ENCODE measurements around the gene ELOVL1. TPM values are rescaled to one million over a fixed set of nuclear protein-coding genes. Genes with fewer than 3 reads are reported as not detected.
"Not testable (repeated sequence)": the region's sequence is repeated elsewhere in the genome, so short reads cannot be mapped to it uniquely, and the experiment has no call there.

Gene ELOVL1
- total RNA-seq, 1 donor from 2014 or later = 61.9 TPM

GRCh38 chr1:43405876-43406234 is 38.0 kb upstream of the ELOVL1 start:
- Mint-ChIP-seq H3K4me1 (ENCODE audit: unreplicated experiment) (no peaks in the 10 kb centered on the region), H3K4me3 (ENCODE audit: unreplicated experiment) (no peak overlapping the region), H3K36me3 (ENCODE audit: unreplicated experiment) (peaks cover 54% of the 10 kb centered on the region), H3K27me3 (ENCODE audit: unreplicated experiment) (no peaks in the 10 kb centered on the region), H3K27ac (ENCODE audit: unreplicated experiment) (no peak overlapping the region), H3K9me3 (ENCODE audit: unreplicated experiment) (no peaks in the 10 kb centered on the region)
- no peak for TF ChIP-seq CTCF (IDR thresholded peaks at IDR 0.05)
- no peak for DNase-seq (ENCODE audit: extremely low spot score, unreplicated experiment)

DNA sequence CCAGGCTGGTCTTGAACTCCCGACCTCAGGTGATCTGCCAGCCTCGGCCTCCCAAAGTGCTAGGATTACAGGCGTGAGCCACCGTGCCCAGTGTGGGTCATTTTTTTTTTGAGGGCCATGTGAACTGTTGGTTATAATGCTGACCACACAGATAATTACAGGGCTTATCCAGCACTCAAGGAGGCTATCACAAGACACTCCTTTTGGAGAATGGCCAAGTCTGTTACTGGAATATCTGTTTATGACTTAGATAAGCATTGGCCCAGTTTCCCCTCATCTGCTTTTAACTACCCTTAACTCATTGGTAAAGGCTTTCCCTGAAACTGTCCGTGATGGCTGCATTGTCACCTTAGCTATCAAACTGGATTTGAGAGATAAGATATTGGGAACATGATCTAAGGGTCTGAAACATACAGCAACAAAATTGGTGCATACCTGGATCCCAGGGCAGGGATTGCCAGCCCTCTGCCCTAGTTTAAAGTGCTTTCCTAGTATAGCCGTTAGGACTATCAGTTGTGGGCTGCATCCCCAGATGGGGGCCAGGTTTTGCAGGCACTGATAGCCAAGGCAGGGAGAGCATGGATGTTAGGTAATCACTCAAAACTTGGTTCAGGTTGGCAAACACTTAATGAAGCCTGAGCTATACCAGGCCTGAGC is 37.5 kb upstream of the ELOVL1 start:
- no peak for TF ChIP-seq CTCF (IDR thresholded peaks at IDR 0.05)
- no peak for DNase-seq (ENCODE audit: extremely low spot score, unreplicated experiment)
- no peaks in the 10 kb centered on the region for H3K4me1 Mint-ChIP-seq (ENCODE audit: unreplicated experiment)
- H3K36me3 Mint-ChIP-seq (ENCODE audit: unreplicated experiment) = peaks cover 51% of the 10 kb centered on the region
- H3K4me3 Mint-ChIP-seq (ENCODE audit: unreplicated experiment) = no peak overlapping the region
- H3K9me3 Mint-ChIP-seq (ENCODE audit: unreplicated experiment) = no peaks in the 10 kb centered on the region
- H3K27me3 Mint-ChIP-seq (ENCODE audit: unreplicated experiment) = no peaks in the 10 kb centered on the region
- H3K27ac Mint-ChIP-seq (ENCODE audit: unreplicated experiment) = no peak overlapping the region

DNA sequence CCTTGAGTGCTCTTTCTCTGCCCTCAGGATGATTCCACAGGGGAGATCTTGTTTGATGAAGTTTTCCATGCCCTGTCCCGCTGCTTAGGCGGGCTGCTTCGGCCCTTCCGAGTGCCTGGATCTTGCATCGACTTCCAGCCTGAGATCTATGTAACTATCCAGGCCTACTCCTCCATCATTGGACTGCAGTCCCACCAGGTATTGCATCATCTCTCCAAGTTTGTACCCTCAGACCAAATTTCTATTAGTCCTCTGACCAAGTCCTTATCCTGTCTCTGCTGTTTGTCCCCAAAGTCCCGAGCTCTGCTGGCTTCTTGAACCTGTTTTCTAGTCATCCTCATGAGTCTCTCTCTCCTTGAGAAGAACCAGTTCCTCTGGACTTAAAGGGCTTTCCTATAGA is 36.5 kb upstream of the ELOVL1 start:
- no peak for TF ChIP-seq CTCF (IDR thresholded peaks at IDR 0.05)
- Mint-ChIP-seq H3K4me1 (ENCODE audit: unreplicated experiment) (no peaks in the 10 kb centered on the region), H3K36me3 (ENCODE audit: unreplicated experiment) (peaks cover 43% of the 10 kb centered on the region), H3K9me3 (ENCODE audit: unreplicated experiment) (no peaks in the 10 kb centered on the region), H3K27me3 (ENCODE audit: unreplicated experiment) (no peaks in the 10 kb centered on the region), H3K4me3 (ENCODE audit: unreplicated experiment) (no peak overlapping the region), H3K27ac (ENCODE audit: unreplicated experiment) (no peak overlapping the region)
- DNase-seq (ENCODE audit: extremely low spot score, unreplicated experiment) = no peak

DNA sequence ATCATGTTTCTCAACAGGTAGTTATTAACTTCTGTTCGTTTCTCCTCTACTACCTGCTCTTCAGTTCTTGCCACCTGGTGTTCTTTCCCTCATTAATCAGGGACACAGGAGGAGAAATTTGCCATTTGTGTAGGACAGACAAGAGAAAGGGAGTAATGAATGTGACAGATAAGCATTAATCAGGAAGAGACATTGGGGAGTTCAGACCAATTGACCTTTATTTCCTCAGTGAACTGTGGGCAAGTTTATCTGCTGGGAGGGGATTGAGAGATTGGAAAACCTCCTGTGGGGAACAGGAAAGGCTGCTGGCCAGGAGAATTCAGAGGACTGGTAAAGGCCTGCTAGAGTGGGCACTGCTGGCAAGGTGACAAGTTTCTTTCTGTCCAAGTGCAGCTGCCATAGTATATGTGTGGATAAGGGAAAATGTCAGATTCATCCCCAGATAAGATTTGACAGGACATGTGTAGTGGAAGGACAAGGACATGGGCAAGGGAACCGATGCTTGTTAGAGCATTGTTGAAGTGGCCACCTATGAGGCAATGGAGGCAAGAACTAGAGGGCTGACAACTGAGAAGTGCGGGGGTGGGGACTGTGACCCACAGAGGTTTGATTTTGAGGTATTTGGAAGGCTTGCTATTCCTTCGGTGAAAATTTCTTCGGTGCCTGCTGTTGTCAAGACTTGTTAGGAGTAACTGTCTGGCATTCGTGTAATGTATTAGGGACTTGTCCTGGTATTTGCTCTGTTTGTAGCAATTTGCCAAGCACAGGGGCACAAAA is 34.5 kb upstream of the ELOVL1 start:
- Mint-ChIP-seq H3K4me1 (ENCODE audit: unreplicated experiment) (no peaks in the 10 kb centered on the region), H3K27ac (ENCODE audit: unreplicated experiment) (no peak overlapping the region), H3K36me3 (ENCODE audit: unreplicated experiment) (peaks cover 34% of the 10 kb centered on the region), H3K27me3 (ENCODE audit: unreplicated experiment) (no peaks in the 10 kb centered on the region), H3K9me3 (ENCODE audit: unreplicated experiment) (no peaks in the 10 kb centered on the region), H3K4me3 (ENCODE audit: unreplicated experiment) (no peak overlapping the region)
- no peak for TF ChIP-seq CTCF (IDR thresholded peaks at IDR 0.05)
- DNase-seq (ENCODE audit: extremely low spot score, unreplicated experiment) = no peak

- H3K4me3 Mint-ChIP-seq (ENCODE audit: unreplicated experiment); H3K4me1 Mint-ChIP-seq (ENCODE audit: unreplicated experiment): not testable (repeated sequence)
- H3K36me3 Mint-ChIP-seq (ENCODE audit: unreplicated experiment) = peaks cover 28% of the 10 kb centered on the region
Measured at GRCh38 chr1:43400441-43400840, 32.6 kb upstream of the ELOVL1 start.

More at GRCh38 chr1:43400441-43400840, 32.6 kb upstream of the ELOVL1 start:
- not testable (repeated sequence) for H3K9me3 Mint-ChIP-seq (ENCODE audit: unreplicated experiment); DNase-seq (ENCODE audit: extremely low spot score, unreplicated experiment); H3K27ac Mint-ChIP-seq (ENCODE audit: unreplicated experiment); H3K27me3 Mint-ChIP-seq (ENCODE audit: unreplicated experiment)

Measured in osteocyte (in vitro differentiated cells).